HG02938 (cell line): ENCODE measurements around the gene KANSL1.
"Not testable (repeated sequence)": the region's sequence is repeated elsewhere in the genome, so short reads cannot be mapped to it uniquely, and the experiment has no call there.

Source experiments
- ATAC-seq: cut with Tn5 transposase; IDR thresholded peaks from one replicate; pipeline ENCODE4 v1.9.1; 2021; ENCODE audit warnings: mild to moderate bottlenecking, moderate library complexity; ENCODE audit not compliant: unreplicated experiment

Gene KANSL1

DNA sequence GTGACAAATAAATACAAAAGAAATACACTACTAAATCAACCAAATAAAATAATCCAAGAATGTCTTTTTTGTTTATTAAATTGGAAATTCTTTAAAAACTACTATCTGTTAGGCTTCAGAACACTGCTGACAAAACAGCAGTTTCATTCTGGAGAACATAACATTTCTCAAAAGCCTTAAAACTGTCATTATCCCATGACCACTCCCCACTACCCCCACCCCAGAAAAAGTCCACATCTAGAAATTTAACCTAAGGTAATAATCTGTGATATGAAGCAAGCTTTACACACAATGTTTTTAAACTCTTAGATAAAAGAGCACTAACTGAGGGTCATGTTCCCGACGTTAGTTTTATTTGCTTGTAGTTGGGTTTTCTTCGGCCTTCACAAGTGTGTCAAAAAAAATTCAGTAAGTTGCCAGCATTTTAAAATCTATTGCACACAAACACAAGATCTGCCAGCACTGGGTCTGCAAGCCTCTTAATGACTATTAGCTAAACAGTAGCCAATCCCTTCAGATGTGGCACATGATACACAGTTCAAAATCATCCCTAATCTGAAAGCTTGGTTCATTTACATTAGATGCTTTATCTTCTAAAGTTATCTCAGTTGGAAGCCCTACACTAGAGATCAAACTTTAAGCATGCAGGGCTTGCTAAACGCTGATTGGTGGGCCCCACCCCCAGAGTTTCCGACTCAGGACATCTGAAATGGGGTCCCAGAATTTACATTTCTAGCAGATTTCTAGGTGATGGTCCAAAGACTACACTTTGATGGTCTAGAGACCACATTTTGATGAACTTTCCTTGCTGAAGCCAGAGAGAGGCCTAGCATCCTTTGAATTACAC is 75.2 kb downstream of the KANSL1 start:
- ATAC-seq, result no peak

DNA sequence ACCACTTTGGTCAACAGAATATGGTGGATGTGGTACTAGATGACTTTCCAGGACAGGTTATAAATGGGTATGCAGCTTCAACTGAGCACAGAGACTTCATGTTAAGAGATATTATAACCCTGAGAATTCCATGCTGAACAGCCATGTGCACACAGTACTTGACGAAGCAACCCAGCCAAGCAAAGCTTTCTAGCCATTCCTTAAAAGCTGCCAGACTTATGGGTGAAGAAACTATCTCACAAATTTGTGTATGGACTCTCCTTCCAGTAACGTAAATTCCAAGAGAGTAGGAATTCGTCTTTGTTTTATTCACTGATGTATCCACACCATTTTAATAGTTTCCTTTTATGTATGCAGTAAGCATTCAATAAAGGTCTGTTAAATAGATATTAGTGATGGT is 76.1 kb downstream of the KANSL1 start:
- no peak for ATAC-seq

DNA sequence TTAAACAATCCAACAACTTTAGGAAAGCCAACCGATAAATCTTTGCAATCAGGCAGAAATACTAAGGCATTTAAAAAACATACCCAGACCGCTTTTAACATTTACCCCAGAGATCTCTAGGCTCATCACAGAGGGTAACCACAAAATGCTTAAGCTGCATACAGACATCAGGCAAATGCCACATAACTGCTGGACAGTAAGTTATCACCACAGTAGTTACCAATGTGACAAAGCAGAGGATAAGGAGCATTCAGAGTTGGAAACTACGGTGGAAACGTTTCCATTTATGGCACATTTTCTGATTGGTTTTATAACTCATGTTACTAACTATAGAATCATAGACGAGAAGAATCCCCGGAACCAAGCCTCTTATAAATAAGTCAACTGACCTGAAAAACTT is 77.5 kb downstream of the KANSL1 start:
- ATAC-seq, result no peak

DNA sequence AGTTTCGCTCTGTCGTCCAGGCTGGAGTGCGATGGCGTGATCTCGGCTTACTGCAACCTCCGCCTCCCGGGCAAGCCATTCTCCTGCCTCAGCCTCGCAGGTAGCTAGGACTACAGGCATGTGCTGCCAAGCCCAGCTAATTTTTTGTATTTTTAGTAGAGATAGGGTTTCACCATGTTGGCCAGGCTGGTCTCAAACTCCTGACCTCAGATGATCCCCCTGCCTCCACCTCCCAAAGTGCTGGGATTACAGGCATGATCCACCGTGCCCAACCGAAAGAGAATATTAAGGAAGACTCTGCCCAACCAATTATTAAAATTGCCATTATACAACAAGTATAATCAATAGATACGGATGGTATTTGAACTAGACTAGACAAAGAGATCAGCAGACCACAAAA is 82.0 kb downstream of the KANSL1 start:
- ATAC-seq, result not testable (repeated sequence)

DNA sequence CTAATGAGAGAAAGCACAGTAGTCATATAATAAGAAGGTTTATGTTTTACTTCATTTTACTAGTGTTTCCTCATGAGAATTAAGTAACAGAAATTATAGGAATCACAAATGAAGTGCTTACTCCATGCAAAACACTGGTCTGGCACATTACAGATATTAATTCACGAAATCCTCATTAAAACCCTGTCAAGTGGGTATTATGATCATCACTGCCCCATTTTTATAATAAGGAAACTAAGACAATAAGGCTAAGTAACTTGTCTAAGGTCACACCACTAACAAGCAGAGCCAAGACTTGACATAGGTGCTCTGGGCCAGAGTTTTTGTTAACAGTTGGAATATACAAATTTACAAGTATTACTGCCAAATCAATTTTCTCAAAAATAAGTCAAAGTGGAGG is 83.0 kb downstream of the KANSL1 start:
- ATAC-seq, result no peak

DNA sequence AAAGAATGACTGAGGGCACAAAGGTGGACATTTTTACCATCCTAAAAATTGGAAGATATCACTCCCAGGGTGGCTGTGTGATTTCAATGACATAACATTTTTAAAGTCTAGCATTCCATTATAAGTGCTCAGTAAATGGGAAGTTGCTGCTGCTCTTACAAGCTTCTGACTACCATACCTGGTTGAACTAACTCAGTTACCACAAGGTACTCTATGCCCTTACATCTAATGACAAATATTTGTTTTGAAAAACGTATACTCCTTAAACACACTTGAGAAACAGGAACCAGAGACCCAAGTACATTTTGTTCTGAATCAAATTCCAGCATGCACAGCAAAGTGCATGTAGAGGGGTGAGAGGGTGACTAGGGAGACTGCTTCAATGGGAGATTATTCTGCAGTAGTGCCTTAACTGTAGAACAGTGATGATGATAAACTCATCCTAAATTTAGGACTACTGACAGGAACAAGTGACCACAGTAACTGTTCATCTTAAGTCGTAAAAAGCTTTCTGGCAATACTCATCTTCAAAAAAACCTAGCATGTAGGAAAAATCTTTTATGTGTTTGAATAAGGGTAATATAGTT is 83.5 kb downstream of the KANSL1 start:
- no peak for ATAC-seq

DNA sequence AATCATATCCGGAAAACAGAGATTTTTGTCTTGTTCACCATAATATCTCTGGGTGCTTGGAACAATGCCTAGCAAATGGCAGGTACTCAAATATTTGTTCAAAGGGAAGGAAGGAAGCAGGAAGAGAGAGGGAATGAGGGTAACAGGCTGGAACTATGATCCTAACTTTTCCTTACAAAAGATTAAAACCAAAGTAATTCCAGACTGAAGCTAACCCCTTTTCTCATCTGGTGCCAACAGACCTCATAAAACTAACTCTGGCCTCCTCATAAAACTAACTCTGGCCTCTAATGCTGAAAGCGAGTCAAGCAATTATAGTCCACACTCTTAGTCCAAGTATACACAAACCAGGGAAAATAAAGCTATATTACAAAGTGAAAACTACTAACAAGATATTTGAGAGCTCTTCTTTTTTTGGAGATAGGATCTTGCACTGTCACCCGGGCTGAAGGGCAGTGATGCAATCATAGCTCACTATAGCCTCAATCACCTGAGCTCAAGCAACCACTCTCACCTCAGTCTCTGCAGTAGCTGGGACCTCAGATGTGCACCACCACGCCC is 84.6 kb downstream of the KANSL1 start:
- no peak for ATAC-seq

DNA sequence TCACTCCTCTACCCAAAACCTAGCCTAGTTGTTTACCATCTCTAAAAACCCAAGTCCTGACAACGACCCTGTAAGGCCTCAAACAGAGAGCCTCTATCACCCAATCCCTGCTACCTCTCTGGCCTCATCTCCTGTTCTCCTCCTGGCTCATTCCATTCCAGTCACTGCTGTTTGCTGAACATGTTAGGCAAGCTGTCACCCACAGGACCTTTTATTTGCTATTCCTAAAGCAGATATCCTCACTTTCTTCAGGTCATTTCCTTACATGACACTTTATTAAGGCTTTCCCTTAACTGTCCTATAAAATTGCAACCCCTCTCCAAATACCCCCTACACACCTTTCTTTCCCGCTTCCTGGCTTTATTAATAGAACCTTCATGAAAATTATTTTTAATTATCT is 85.1 kb downstream of the KANSL1 start:
- ATAC-seq, result no peak

DNA sequence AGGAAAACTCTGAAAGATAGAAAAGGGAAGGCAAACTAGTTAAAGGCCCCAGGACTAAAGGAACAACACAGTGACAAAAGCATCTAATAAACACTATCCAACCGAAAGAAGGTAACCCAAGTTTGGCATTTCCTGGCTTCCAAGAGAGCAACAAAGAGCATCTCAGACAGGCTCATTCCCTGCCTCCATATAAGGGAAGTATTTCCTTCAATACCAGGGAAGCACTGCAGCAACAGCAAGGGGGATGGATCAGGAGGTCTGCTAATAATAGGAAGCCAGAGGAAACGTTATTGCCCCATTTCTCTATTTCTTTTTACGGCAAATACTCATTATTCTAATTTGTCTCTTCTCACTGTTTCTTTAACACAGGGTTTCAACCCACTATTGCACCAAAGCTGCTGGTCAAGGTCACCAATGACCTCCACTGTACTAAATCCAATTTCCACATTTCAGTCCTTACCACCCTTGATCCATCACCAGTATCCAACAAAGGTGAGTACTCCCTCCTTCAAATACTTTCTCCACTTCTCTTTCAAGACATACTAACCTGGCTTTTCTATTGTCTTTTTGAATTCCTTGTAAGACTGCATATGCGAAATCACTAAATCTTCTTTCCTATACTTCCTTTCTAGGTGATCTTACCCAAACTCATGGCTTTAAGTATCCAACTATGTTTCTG is 86.1 kb downstream of the KANSL1 start:
- ATAC-seq, result no peak

DNA sequence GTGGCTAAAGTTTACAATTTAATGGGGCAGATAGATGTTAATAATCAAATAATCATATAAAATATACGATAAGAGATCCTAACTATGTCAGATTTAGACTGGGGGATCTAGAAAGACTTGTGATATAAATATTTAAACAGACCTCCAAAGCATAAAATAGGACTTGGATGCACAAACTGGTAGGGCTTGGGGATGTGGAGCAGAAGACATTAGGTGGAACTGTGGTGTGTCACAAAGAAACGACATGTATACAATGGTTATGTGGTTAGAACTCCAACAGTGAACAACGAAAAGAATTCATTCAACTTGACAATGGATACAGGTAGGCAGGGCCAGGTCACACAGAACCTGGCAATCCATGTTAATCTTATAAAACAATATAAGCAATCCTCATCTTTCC is 90.4 kb downstream of the KANSL1 start:
- ATAC-seq, result not testable (repeated sequence)

DNA sequence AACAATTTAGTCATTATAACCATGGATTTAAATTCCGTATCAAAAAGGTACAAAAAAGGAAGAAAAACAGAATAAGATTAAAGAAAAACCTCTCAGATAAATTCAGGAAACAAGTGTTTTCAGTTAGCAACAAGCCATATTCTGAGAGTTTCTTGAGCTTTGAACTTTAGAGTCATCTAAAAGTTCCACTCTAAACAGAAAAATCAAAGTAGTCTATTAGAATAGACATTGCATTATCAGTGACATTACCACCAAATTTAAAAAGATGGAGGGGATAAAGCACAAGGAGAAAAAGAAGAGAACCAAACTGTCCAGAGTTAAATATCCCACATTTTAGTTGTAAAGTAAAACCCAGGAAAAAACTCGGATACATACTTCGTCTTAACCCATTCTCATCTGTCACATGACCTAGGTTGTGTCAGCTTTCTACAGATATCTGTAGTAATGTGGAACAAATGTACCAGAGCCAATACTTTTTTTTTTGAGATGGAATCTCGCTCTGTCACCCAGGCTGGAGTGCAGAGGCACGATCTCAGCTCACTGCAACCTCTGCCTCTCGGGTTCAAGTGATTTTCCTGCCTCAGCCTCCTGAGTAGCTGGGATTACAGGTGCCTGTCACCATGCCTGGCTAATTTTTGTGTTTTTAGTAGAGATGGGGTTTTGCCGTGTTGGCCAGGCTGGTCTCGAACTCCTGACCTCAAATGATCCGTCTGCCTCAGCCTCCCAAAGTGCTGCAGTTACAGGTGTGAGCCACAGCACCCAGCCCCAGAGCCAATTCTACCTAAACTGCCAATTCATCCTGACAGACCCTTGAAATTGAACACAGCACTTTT is 91.2 kb downstream of the KANSL1 start:
- ATAC-seq, result not testable (repeated sequence)

DNA sequence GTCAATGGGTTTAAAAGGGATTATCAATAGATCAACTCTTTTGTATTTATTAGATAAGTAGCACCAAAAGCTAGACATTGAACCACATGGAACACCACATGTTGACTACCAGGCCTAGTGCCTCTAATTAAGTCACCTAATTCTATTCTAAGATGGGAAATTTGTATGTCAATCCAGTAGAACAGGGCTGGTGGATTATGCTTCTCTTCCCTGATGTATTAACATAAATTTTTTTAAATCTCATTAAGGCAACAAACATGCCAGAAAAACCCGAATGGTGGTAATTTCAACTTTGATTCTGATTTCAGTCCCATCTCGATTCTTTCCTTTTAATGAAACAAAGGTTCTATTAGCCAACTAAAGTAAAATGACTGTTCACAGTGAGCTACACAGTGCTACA is 92.6 kb downstream of the KANSL1 start:
- ATAC-seq, result no peak

DNA sequence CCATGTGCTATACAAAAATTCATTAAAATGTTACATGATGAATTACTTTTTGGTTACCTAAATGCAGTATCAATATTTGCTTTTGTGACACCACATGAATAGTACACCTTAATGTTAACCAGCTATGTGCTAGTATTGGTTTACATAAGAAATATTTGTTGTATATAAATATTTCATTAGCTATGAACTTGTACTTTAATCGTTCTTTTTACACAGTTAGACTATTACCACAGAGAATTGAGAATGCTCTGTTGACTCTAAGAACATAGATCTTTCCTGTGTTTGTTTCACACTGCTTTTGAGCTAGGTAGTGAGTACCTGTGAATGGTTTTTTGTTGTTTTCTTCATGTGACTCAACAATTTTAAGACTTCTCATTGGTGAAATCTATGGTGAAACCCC is 93.4 kb downstream of the KANSL1 start:
- no peak for ATAC-seq

DNA sequence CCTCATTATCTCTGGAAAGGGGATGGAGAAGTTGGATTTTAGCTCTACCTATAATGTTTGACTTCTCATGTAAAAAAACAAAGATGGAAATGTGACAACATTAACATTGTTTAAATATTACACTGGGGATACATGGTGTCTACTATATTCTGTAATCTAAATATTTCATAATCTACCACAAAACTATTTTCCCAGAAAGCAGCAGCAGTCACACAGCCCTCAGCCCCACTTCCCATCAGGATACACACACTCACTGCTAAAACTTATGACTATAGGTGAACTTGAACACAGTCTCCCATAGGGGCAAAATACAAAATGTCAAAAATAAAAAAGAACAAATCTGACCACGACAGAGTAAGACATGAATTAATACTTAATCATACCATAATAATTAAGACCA is 95.7 kb downstream of the KANSL1 start:
- ATAC-seq, result no peak

DNA sequence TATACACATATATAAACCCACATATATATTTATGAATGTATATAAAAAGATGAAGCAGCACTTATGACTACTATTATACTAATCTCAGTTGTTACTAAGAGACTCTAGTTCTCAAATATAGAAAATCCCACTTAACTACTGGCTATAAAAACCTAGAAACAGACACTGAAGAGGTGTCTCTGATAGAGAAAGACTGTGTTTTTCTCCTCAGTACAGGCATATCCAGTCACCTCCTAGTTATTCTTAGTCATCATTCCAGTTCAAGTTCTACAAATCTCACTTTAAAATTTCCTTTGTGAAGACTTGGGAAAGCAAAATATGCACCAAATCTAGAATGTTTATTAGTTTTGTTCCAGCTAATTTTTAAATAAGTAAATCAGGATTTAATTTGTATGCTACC is 100.2 kb downstream of the KANSL1 start:
- no peak for ATAC-seq

DNA sequence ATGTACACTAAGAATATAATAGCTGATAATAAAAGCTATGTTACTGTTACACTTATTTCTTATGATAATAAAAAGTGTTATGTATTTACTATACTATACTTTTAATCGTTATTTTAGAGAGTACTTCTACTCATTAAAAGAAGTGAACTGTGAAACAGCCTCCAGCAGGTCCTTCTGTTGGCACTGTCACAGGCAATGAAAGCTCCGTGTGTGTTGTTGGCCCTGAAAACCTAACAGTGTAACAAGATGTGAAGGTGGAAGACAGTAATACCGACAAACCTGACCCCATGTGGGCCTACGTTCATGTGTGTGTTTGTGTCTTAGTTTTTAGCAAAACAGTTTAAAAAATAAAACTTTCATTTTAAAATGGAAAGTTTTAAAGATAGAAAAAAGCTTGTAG is 102.4 kb downstream of the KANSL1 start:
- no peak for ATAC-seq

DNA sequence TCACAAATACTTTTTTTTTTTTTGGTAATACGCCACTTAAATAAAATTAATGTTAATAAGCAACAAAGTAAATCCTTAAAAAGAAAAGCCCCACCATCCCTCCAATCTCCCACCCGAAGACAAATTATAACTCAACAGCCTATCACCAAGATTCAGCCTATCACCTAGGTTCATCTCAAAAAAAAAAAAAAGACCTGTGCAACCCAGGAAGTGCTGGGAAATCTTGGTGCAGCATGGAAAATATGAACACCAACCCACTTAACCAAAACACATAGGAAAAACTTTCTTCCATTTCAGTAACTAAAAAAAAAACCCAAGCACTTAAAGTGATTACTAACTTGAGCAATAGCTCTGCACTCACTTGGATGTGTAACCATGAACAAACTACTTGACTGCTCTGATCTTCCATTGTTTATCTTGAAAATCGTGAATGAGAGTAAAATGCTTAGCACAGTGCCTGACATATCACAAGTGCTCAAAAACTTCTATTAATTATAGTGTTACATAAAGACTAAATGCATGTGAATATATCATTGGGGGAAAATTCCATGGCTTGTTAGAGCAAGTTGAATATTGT is 103.8 kb downstream of the KANSL1 start:
- ATAC-seq, result no peak

DNA sequence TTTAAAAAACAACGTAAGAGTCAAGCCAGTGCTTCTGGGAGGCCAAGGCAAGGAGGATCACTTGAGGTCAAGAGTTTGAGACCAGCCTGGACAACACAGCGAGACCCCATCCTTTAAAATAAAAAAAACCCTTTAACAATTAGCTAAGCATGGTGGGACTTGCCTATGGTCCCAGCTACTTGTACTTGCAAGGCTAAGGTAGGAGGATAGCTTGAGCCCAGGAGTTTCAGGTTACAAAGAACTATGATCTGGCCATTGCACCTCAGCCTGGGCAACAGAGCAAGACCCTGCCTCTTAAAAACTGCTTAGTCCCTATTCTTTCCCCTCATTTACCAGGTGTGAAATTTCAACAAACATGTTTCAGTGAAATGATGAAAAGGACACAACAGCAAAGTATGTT is 104.6 kb downstream of the KANSL1 start:
- ATAC-seq, result no peak

DNA sequence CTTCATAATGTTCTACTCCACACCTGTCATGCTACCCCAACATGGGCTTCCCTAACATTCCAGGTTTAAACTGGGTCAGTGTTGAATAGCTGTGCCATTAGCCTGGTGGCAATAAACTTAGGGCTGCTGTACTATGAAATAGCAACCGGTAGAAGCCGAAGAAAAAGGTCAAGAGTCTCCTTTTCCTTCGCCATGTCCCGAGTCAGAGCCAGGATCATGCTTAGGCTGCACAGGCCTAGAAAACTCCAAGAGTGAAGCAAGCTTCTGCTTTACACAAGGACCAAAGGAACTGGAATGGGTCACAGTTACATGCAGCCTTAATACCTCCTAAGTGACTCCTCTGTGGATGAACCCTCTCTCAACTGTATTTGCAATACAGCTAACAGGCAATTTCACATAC is 105.4 kb downstream of the KANSL1 start:
- not testable (repeated sequence) for ATAC-seq

DNA sequence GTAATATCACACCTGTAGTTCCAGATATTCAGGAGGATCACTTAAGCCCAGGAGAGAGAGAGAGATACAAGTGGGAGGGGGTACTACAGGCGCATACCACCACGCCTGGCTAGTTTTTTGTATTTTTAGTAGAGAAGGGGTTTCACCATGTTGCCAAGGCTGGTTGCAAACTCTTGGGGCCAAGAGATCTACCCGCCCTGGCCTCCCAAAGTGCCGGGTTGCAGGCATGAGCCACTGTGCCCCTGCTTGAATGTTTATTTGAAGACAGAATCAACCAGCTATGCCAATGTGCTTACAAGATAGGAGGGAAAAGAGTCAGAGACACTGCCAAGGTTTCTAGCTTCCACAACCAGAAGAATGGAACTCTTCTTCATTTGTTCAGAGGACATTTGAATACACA is 106.4 kb downstream of the KANSL1 start:
- no peak for ATAC-seq

DNA sequence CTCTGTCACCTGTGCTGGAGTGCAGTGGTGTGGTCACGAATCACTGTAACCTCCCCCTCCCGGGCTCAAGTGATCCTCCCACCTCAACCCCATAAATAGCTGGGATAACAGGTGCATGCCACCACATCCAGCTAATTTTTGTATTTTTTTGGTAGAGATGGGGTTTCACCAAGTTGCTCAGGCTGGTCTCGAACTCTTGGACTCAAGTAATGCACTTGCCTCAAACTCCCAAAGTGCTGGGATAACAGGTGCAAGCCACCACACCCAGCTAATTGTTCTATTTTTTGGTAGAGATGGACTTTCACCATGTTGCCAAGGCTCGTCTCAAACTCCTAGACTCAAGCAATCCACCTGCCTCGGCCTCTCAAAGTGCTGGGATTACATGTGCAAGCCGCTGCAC is 107.7 kb downstream of the KANSL1 start:
- no peak for ATAC-seq
